ENCODE measurements around the gene OTC. TPM values are rescaled to one million over a fixed set of nuclear protein-coding genes. Genes with fewer than 3 reads are reported as not detected.

OTC gene
- total RNA-seq, 2 donors from 2014 or later = 0.34 TPM; not detected in 1

GRCh38 chrX:38315186-38315585 lies 37.2 kb upstream of the OTC start:
- Histone ChIP-seq H3K27ac (no peak overlapping the region), H3K4me1 (replicated peaks) (no peaks in the 10 kb centered on the region), H3K4me3 (no peak overlapping the region), H3K36me3 (no peaks in the 10 kb centered on the region), H3K27me3 (replicated peaks; ENCODE audit: insufficient read depth) (no peaks in the 10 kb centered on the region), H3K9me3 (no peaks in the 10 kb centered on the region)
- no peak for TF ChIP-seq POLR2A (IDR thresholded peaks at IDR 0.05)
- no peak for TF ChIP-seq POLR2AphosphoS5 (IDR thresholded peaks at IDR 0.05)
- TF ChIP-seq CTCF (IDR thresholded peaks at IDR 0.05) = no peak
- no peak for DNase-seq (ENCODE audit: low spot score)
- intact Hi-C loops (cut with DNase I) = no loop called here
- WGBS = 97% methylated on average over 7 of the region's 7 CpGs

GRCh38 chrX:38318196-38318595 lies 34.2 kb upstream of the OTC start:
- no peak for TF ChIP-seq POLR2A (IDR thresholded peaks at IDR 0.05)
- TF ChIP-seq POLR2AphosphoS5 (IDR thresholded peaks at IDR 0.05) = no peak
- no peak for TF ChIP-seq CTCF (IDR thresholded peaks at IDR 0.05)
- 49% methylated on average over 3 of the region's 3 CpGs for WGBS

GRCh38 chrX:38318606-38319005 lies 33.8 kb upstream of the OTC start:
- 44% methylated on average over 4 of the region's 4 CpGs for WGBS
- intact Hi-C loops (cut with DNase I) = no loop called here
- TF ChIP-seq POLR2AphosphoS5 (IDR thresholded peaks at IDR 0.05) (no peak), POLR2A (IDR thresholded peaks at IDR 0.05) (no peak), CTCF (IDR thresholded peaks at IDR 0.05) (no peak)
- Histone ChIP-seq H3K4me1 (replicated peaks) (no peaks in the 10 kb centered on the region), H3K4me3 (no peak overlapping the region), H3K27ac (no peak overlapping the region), H3K9me3 (no peaks in the 10 kb centered on the region), H3K36me3 (no peaks in the 10 kb centered on the region), H3K27me3 (replicated peaks; ENCODE audit: insufficient read depth) (no peaks in the 10 kb centered on the region)
- DNase-seq (ENCODE audit: low spot score) = peak; percentile 4

More at GRCh38 chrX:38318196-38318595, 34.2 kb upstream of the OTC start:
- H3K27me3 ChIP-seq (replicated peaks; ENCODE audit: insufficient read depth) = no peaks in the 10 kb centered on the region
- no peak for DNase-seq (ENCODE audit: low spot score)
- no peak overlapping the region for H3K27ac ChIP-seq
- no peaks in the 10 kb centered on the region for H3K9me3 ChIP-seq
- H3K4me1 ChIP-seq (replicated peaks) = no peaks in the 10 kb centered on the region
- no peak overlapping the region for H3K4me3 ChIP-seq
- no peaks in the 10 kb centered on the region for H3K36me3 ChIP-seq
- intact Hi-C loops (cut with DNase I) = no loop called here

- Histone ChIP-seq H3K27ac (no peak overlapping the region), H3K9me3 (no peaks in the 10 kb centered on the region), H3K4me3 (no peak overlapping the region), H3K36me3 (no peaks in the 10 kb centered on the region), H3K4me1 (replicated peaks) (no peaks in the 10 kb centered on the region), H3K27me3 (replicated peaks; ENCODE audit: insufficient read depth) (no peaks in the 10 kb centered on the region)
- DNase-seq (ENCODE audit: low spot score) = no peak
- WGBS = 73% methylated on average over 5 of the region's 5 CpGs
- TF ChIP-seq POLR2AphosphoS5 (IDR thresholded peaks at IDR 0.05) = no peak
- TF ChIP-seq CTCF (IDR thresholded peaks at IDR 0.05) = no peak
- TF ChIP-seq POLR2A (IDR thresholded peaks at IDR 0.05) = no peak
- intact Hi-C loops (cut with DNase I) = no loop called here
Observed at GRCh38 chrX:38320819-38321218, 31.6 kb upstream of the OTC start.

GRCh38 chrX:38326086-38326485 lies 26.3 kb upstream of the OTC start:
- Histone ChIP-seq H3K27ac (peak overlapping the region; percentile 81 to 84), H3K9me3 (no peaks in the 10 kb centered on the region)

More at GRCh38 chrX:38326086-38326485, 26.3 kb upstream of the OTC start:
- intact Hi-C loops (cut with DNase I) = loop anchor here (5.0 kb wide), 1 partner anchor 399 kb away; no protein-coding TSS in a partner anchor
- H3K27me3 ChIP-seq (replicated peaks; ENCODE audit: insufficient read depth) = no peaks in the 10 kb centered on the region
- TF ChIP-seq CTCF (IDR thresholded peaks at IDR 0.05) (no peak), POLR2AphosphoS5 (IDR thresholded peaks at IDR 0.05) (no peak), POLR2A (IDR thresholded peaks at IDR 0.05) (no peak)
- H3K36me3 ChIP-seq = no peaks in the 10 kb centered on the region
- DNase-seq (ENCODE audit: low spot score) = no peak
- H3K4me3 ChIP-seq = peak overlapping the region; percentile 56 to 58
- no peaks in the 10 kb centered on the region for H3K4me1 ChIP-seq (replicated peaks)
- WGBS = 44% methylated on average over 3 of the region's 3 CpGs
